ENCODE results near the gene FAM110D.

Gene FAM110D

GRCh38 chr1:26190373-26190987 lies 31.6 kb downstream of the FAM110D start, which contains the start of gene CATSPER4:
TSS of gene CATSPER4 (plus strand) at chr1:26190602. CDS start at chr1:26190628, 26 bp downstream.
- no peak for FAIRE-seq

- FAIRE-seq: no peak
These were observed 32.9 kb downstream of the FAM110D start for GRCh38 chr1:26191739-26192138.

GRCh38 chr1:26195805-26196204 lies 36.9 kb downstream of the FAM110D start:
- FAIRE-seq: no peak

GRCh38 chr1:26197301-26197700 lies 38.4 kb downstream of the FAM110D start:
- FAIRE-seq: no peak

- FAIRE-seq: no peak
These were observed 38.9 kb downstream of the FAM110D start for GRCh38 chr1:26197813-26198212.

GRCh38 chr1:26200413-26200812 lies 41.5 kb downstream of the FAM110D start:
- FAIRE-seq: no peak

GRCh38 chr1:26203642-26204318 lies 44.9 kb downstream of the FAM110D start:
- no peak for FAIRE-seq

- no peak for FAIRE-seq
These were observed 51.4 kb downstream of the FAM110D start for GRCh38 chr1:26210147-26210870.

GRCh38 chr1:26212726-26213125 lies 53.8 kb downstream of the FAM110D start:
- no peak for FAIRE-seq

- no peak for FAIRE-seq
These were observed 54.5 kb downstream of the FAM110D start for GRCh38 chr1:26213335-26213905.
